T-helper 17 cell (primary cell): ENCODE measurements around the gene CDH22. TPM values are rescaled to one million over a fixed set of nuclear protein-coding genes. Genes with fewer than 3 reads are reported as not detected.
A peak's percentile ranks its signal among the peaks of the same experiment; 100 is the strongest.

ENCODE experiments used
- ATAC-seq: fragments of 150-1000 bp; cut with Tn5 transposase; 2 replicates; pipeline ENCODE4 v1.10.0; 2021; ENCODE audit warnings: mild to moderate bottlenecking, moderate library complexity
- DNase-seq, 3 donors: peaks; one replicate each; pipeline versions ENCODE4 v3.0.0 to v3.0.0-alpha.2; 2020 to 2021
- H3K9me3 ChIP-seq: one replicate; pipeline ENCODE4 v1.7.0; 2013; ENCODE audit warnings: low read length, mild to moderate bottlenecking; ENCODE audit not compliant: control insufficient read depth, poor library complexity, severe bottlenecking
- H3K27ac Mint-ChIP-seq: one replicate; pipeline ENCODE4 v1.8.0; 2022; ENCODE audit warnings: mild to moderate bottlenecking, moderate library complexity, mixed read lengths
- H3K27me3 Mint-ChIP-seq: one replicate; pipeline ENCODE4 v1.8.0; 2022; ENCODE audit warnings: mixed read lengths
- H3K36me3 Mint-ChIP-seq: one replicate; pipeline ENCODE4 v1.8.0; 2022; ENCODE audit warnings: low read depth, mixed read lengths
- H3K4me1 Mint-ChIP-seq: one replicate; pipeline ENCODE4 v1.8.0; 2022; ENCODE audit warnings: mild to moderate bottlenecking, mixed read lengths
- H3K4me3 Mint-ChIP-seq: one replicate; pipeline ENCODE4 v1.8.0; 2022; ENCODE audit warnings: mild to moderate bottlenecking, moderate library complexity, mixed read lengths
- total RNA-seq, 4 donors: library from RNA in 2 of 4; stranded (reverse) in 2 of 4; gene quantifications; one replicate each; pipeline ENCODE4 v1.2.3 and lab custom pipeline; 2022 to 2026

The CDH22 gene
- total RNA-seq, 2 donors from 2014 or later: not detected

DNA sequence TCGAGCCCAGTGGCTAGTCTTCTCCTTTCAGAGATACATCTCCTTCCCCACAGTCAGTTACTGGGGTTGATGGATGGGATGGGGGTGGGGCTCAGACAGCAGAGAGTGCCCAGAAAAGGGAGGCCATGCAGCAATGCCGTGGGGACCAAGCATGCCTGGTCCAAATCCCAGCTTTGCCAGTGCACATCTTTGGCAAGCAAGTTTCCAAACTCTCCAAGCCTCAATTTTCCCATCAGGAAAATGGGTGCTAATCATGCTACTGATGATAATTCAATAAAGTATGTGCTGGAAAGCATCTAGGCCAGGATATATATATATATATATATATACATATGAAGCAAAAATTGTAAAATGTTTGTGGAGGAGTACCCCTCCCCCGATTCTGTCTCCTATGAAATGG is 111.3 kb downstream of the CDH22 start:
- DNase-seq (no peak), ATAC-seq (no peak)
- H3K36me3 Mint-ChIP-seq: no peaks in the 10 kb centered on the region
- H3K27ac Mint-ChIP-seq: no peak overlapping the region
- H3K4me3 Mint-ChIP-seq: no peak overlapping the region
- peaks cover 38% of the 10 kb centered on the region for H3K27me3 Mint-ChIP-seq
- H3K4me1 Mint-ChIP-seq: peaks cover 13% of the 10 kb centered on the region
- no peaks in the 10 kb centered on the region for H3K9me3 ChIP-seq

DNA sequence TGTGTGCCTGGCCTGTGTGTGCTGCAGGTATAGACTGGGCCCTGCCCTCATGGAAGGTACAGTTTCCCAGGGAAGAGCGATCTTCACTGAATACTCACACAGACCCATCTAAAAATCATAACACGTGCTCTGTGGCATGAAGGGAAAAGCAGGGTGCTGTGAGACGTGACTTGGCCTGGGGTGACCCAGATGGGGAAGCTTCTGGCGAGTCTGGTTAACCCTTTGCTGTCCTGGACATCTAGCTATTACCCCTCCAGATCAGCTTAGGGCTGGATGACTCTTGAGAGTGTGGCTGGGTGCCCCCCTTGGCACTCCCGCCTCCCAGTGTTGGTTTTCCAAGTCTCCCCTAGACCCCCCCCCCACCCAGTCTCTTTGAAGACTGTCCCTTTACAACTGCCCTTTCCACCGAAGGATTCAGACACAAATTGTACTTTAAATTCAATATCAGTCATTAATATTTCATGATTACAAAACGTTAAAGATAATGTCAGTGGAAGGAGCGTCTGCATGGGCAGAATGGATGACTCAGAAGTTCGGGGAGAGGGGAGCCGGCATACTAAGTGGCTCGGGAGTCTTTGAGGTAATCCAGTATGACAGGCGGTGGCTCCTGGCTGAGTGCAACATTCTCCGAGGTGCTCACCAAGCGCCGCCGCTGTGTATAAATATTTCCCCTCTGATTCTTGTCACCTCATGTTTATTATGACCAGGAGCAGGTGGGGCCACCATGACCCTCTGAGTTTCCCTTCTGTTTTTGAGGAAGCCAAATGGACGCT is 112.8 kb downstream of the CDH22 start:
- Mint-ChIP-seq H3K27me3 (peaks cover 32% of the 10 kb centered on the region), H3K27ac (no peak overlapping the region), H3K4me3 (no peak overlapping the region), H3K4me1 (peaks cover 9% of the 10 kb centered on the region), H3K36me3 (no peaks in the 10 kb centered on the region)
- no peaks in the 10 kb centered on the region for H3K9me3 ChIP-seq
- no peak for ATAC-seq
- DNase-seq: no peak

DNA sequence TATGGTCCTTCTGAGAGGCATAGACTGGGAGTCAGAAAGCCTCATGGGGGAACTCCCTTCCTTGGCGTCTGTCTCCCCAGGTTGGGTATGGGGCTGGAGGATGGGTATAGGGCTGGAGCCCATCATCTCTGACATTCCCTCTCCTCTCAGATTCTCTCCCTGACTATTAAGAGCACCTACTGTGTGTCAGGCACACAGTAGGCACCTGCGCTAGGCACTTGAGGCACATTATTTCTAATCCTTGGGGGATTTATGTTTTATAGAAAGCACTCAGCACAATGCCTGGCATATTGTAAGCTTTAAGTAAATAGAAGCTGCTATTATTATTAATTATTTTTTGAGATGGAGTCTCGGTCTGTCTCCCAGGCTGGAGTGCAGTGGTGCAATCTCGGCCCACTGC is 113.9 kb downstream of the CDH22 start:
- Mint-ChIP-seq H3K4me3 (no peak overlapping the region), H3K27ac (no peak overlapping the region), H3K36me3 (no peaks in the 10 kb centered on the region), H3K27me3 (peaks cover 26% of the 10 kb centered on the region), H3K4me1 (peaks cover 9% of the 10 kb centered on the region)
- DNase-seq (no peak), ATAC-seq (no peak)
- no peaks in the 10 kb centered on the region for H3K9me3 ChIP-seq

DNA sequence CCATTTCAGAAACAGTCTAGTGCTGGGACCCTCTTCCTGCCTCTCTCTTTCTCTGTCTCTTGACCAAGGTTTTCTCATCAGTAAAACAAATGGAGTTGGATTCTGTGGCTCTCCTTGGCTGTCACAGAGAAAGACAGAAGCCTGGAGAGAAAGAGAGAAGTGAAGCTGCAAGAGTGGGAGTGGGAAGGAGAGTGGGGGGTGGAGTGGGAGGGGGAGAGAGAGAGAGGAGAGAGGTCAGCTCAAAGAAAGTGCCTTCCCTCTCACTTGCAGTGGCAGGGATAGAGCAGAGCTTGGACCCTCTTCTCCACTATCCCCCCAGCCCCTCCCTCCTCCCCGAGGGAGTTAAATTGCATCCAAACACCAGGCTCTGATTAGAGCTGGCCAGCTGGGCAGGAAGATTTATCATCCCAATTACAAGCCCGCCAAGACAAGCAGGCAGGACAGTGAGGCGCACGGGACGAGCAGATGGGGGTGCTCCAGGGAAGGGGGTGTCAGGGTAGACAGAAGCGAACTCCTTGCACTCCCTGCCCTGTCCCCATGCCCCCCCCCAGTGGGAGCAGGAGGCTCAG is 115.8 kb downstream of the CDH22 start:
- H3K27me3 Mint-ChIP-seq: peaks cover 18% of the 10 kb centered on the region
- no peaks in the 10 kb centered on the region for H3K36me3 Mint-ChIP-seq
- H3K4me3 Mint-ChIP-seq: no peak overlapping the region
- peaks cover 4% of the 10 kb centered on the region for H3K4me1 Mint-ChIP-seq
- H3K27ac Mint-ChIP-seq: no peak overlapping the region
- H3K9me3 ChIP-seq: no peaks in the 10 kb centered on the region
- DNase-seq (no peak), ATAC-seq (no peak)

DNA sequence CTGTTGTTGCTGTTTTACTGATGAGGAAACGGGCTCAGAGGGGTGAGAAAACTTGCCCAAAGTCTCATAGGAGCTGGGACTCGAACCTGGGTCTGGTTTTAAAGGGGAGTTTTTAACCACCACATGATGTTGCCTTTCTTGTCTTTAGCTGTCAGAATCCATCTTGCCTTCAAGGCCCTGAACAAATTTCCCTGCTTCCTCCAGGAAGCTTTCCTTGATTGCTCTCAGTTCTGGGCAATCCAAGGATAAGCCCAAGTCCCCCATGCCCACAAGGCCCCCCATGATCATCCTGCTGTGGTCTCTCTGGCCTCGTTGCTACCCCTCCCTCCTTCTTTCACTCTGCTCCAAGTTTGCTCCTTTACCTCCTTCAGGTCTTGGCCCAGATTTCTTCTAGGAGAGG is 116.7 kb downstream of the CDH22 start:
- Mint-ChIP-seq H3K4me3 (no peak overlapping the region), H3K27ac (no peak overlapping the region), H3K27me3 (peaks cover 18% of the 10 kb centered on the region), H3K36me3 (no peaks in the 10 kb centered on the region), H3K4me1 (peaks cover 4% of the 10 kb centered on the region)
- H3K9me3 ChIP-seq: no peaks in the 10 kb centered on the region
- no peak for DNase-seq
- ATAC-seq: no peak

DNA sequence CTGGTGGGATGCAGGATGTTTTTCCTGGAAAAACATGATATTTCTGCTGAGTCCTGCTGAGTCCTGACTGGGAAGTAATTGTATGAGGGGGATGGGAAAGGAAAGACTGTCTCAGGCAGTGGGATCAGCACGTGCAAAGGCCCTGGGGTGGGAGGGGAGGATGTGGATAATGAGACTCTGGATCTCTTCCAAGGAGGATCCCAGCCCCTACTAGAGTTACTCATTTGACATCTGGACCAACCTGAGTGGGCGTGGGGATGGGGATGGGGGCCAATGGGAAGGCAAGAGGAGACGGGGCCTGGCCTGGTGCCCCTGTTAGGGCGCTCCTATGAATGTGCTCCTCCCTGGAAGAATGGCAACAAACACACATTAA is 117.1 kb downstream of the CDH22 start:
- DNase-seq (no peak), ATAC-seq (no peak)
- Mint-ChIP-seq H3K4me3 (no peak overlapping the region), H3K4me1 (peaks cover 6% of the 10 kb centered on the region), H3K27ac (no peak overlapping the region), H3K27me3 (peaks cover 13% of the 10 kb centered on the region), H3K36me3 (no peaks in the 10 kb centered on the region)
- no peaks in the 10 kb centered on the region for H3K9me3 ChIP-seq

DNA sequence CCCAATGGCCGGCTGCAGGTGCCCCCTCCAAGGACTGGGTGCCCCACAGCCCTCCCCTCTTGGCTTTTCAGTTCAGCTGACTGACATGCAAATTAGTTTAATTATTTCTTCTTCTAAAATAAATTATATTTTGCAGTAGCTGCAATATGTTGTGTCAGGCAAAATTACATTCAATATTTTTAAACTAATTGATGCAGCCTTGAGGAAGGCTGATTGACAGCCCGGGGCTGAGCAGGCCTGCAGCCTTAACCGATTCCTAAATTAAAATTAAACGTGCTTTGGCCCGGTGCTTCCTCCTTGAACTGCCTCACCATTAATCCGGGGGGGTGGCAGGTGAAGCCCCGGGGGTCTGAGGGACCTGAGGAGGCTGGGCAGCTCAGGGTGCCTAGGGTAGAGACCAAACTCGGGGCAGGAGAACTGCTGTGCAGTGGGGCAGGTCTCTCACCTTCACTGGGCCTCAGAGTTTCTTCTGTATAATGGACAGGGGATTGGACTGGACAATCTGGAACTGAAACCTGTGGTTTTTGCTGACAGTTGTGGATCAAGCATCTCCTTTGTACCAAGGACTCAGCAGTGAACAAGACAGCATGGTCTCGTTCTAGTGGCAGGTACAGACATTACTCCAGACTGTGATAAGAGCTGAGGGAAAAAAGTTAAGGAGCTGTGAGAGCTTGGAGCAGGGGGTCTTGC is 117.7 kb downstream of the CDH22 start:
- peaks cover 6% of the 10 kb centered on the region for H3K4me1 Mint-ChIP-seq
- ATAC-seq: no peak
- no peaks in the 10 kb centered on the region for H3K9me3 ChIP-seq
- no peak for DNase-seq
- H3K4me3 Mint-ChIP-seq: no peak overlapping the region
- no peaks in the 10 kb centered on the region for H3K36me3 Mint-ChIP-seq
- peaks cover 12% of the 10 kb centered on the region for H3K27me3 Mint-ChIP-seq
- no peak overlapping the region for H3K27ac Mint-ChIP-seq

DNA sequence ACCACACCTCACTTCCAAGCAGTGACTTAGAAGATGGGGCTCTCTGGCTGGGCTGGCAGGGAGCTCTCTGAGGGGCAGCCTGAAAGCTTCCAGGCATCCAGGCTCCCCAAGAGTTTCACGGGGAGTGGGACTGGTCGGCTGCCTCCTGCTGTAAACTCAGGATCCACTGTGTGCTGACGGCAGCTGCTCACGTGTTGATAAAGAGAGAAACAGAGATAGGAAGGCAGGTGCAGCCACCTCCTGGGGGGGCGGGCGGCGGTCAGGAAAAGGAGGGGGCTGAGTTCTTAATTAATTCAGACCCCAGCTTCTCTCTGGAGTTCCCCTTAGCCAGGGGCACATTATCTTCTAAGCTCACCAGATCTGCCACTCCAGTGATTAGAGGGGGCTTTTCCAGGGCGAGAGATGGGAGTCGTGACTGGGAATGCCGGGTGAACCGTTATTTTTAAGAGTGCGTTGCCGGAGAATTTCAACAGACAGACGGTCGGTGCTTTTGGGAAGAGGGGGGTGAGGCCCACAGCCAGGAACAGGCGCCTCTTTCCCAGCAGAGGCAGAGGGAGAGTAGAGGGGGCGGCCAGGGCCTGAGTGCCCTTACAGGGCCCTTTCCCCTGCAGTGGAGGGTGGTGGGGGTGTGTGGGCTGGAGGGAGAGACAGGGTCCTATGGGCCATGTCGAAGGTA is 119.3 kb downstream of the CDH22 start:
- H3K9me3 ChIP-seq: no peaks in the 10 kb centered on the region
- peaks cover 8% of the 10 kb centered on the region for H3K27me3 Mint-ChIP-seq
- H3K27ac Mint-ChIP-seq: no peak overlapping the region
- H3K4me3 Mint-ChIP-seq: no peak overlapping the region
- ATAC-seq (no peak), DNase-seq (no peak)
- no peaks in the 10 kb centered on the region for H3K36me3 Mint-ChIP-seq
- peaks cover 8% of the 10 kb centered on the region for H3K4me1 Mint-ChIP-seq

DNA sequence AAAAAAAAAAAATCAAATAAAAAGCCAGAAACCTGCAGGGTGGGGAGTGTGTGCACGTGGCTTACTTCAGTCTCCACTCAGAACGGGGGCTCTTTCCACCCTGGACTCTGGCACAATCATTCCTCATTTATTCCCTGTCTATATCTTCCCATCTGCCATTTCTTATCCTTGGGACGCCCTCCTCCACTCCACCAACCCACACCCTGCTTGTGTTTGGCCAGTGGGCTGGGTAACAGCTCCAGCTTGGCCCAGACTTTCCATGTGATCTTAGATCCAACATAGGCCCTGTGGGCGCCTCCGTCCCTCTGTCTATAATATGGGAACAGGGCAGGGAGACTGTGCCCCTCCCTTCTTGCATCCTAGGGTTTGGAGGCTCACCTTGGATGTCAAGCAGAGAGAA is 122.1 kb downstream of the CDH22 start:
- DNase-seq (no peak), ATAC-seq (no peak)
- no peaks in the 10 kb centered on the region for H3K9me3 ChIP-seq
- H3K4me1 Mint-ChIP-seq: peaks cover 8% of the 10 kb centered on the region
- no peak overlapping the region for H3K4me3 Mint-ChIP-seq
- no peaks in the 10 kb centered on the region for H3K36me3 Mint-ChIP-seq
- peaks cover 16% of the 10 kb centered on the region for H3K27me3 Mint-ChIP-seq
- H3K27ac Mint-ChIP-seq: no peak overlapping the region

DNA sequence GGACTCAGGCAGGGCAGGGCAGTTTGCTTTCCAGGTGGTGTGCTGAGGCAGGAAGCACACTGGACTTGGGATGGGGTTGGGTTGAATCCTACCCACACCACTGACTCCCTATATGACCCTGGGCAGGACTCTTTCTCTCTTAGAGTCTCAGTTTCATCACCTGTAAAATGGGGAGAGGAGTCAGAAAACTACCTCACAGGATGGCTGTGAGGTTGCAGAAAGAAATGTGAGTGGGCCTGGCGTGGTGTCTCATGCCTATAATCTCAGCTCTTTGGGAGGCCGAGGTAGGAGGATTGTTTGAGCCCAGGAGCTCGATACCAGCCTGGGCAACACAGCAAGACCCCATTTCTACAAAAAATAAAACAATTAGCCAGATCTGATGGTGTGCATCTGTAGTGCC is 122.9 kb downstream of the CDH22 start:
- no peak overlapping the region for H3K4me3 Mint-ChIP-seq
- H3K9me3 ChIP-seq: no peaks in the 10 kb centered on the region
- peaks cover 16% of the 10 kb centered on the region for H3K27me3 Mint-ChIP-seq
- peaks cover 8% of the 10 kb centered on the region for H3K4me1 Mint-ChIP-seq
- no peak overlapping the region for H3K27ac Mint-ChIP-seq
- ATAC-seq (no peak), DNase-seq (no peak)
- H3K36me3 Mint-ChIP-seq: no peaks in the 10 kb centered on the region

DNA sequence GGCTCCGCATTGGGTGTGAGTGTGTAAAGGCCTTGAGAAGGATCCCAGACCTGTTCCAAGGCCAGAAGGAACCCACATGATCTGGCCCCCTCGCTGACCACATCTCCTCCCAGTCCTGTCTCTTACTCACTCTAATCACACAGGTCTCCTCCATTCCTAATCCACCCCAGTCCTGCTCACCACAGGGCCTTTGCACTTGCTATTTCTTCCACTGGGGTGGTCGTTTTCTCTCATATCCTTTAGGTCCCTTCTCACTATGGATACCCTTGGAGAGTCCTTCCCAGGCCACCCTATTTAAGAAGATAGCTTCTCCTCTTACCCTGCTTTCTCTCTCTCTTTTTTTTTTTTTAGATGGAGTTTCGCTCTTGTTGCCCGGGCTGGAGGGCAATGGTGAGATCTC is 124.5 kb downstream of the CDH22 start:
- Mint-ChIP-seq H3K4me3 (no peak overlapping the region), H3K27ac (no peak overlapping the region), H3K36me3 (no peaks in the 10 kb centered on the region), H3K4me1 (peaks cover 7% of the 10 kb centered on the region), H3K27me3 (peaks cover 28% of the 10 kb centered on the region)
- no peak for DNase-seq
- ATAC-seq: no peak
- no peaks in the 10 kb centered on the region for H3K9me3 ChIP-seq

DNA sequence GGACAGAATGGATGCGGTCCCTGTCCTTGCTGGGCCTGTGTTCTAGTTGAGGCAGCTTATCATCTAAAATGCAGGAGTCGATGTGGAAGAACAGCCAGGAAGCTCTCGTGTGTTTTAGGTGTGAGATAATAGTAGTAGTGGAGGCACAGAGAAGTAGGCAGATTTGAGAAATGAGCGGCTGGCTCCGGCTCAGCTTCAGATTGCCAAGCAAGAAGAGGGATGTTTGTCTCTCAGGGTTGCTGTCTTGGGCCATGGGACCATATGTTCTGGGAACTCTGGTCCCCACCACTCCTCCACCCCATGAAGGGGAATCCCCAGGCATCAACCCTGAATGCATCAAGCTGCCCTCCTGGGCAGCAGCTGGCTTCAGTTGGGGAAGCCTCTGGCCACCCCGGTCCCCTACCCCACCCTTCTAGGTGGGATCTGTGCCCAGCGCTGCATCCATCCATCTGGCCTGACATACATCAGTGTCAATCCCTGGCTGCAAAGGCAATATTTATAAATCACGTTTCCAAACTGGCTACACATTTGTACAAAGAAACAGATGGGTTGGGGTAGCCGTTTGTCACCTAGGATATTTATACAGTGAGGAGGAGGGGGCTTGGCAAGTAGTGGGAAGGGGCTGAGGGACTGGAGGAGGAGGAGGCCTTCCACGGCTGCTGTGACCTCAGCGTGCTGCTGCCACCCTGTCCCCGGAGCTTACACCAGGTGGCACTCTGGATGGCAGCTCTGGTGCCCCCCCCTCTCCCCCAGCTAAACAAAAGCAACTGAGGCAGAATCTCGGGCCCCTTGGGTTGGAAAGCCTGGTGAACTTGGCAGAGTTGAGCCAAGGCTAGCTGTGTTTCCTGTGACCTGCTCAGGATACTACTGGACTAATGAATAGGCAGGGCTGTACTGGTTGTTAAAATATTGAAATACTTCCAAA is 125.8 kb downstream of the CDH22 start:
- peaks cover 6% of the 10 kb centered on the region for H3K4me1 Mint-ChIP-seq
- peak overlapping the region; percentile 41 for H3K27ac Mint-ChIP-seq
- no peaks in the 10 kb centered on the region for H3K9me3 ChIP-seq
- H3K4me3 Mint-ChIP-seq: no peak overlapping the region
- peaks cover 37% of the 10 kb centered on the region for H3K27me3 Mint-ChIP-seq
- no peaks in the 10 kb centered on the region for H3K36me3 Mint-ChIP-seq
- DNase-seq (no peak), ATAC-seq (no peak)
